Neural progenitor cell (in vitro differentiated cells): ENCODE measurements around the gene ATG3. TPM values are rescaled to one million over a fixed set of nuclear protein-coding genes. Genes with fewer than 3 reads are reported as not detected.
"Not testable (repeated sequence)": the region's sequence is repeated elsewhere in the genome, so short reads cannot be mapped to it uniquely, and the experiment has no call there.

Experiments
- DNase-seq: peaks from one replicate; pipeline ENCODE4 v3.0.0-alpha.2; 2016; ENCODE audit warnings: low spot score
- H2AFZ ChIP-seq: fragments of 200-600 bp; sonication (generic); replicated peaks from 2 replicates; pipeline ENCODE4 v1.6.1; 2016; ENCODE audit warnings: antibody characterized with exemption
- H3F3A ChIP-seq: fragments of 200-600 bp; sonication (generic); 2 replicates; pipeline ENCODE4 v1.6.1; 2016; ENCODE audit warnings: antibody characterized with exemption, low read depth
- H3K27ac ChIP-seq: fragments of 200-600 bp; sonication (generic); 2 replicates; pipeline ENCODE4 v1.5.1; 2016; ENCODE audit warnings: mild to moderate bottlenecking
- H3K27me3 ChIP-seq: fragments of 200-600 bp; sonication (generic); 2 replicates; pipeline ENCODE4 v1.6.1; 2016; ENCODE audit warnings: mild to moderate bottlenecking, moderate library complexity
- H3K36me3 ChIP-seq: fragments of 200-600 bp; sonication (generic); 2 replicates; pipeline ENCODE4 v1.5.1; 2016
- H3K4me1 ChIP-seq: fragments of 200-600 bp; sonication (generic); 2 replicates; pipeline ENCODE4 v1.6.1; 2016; ENCODE audit warnings: mixed run types
- H3K4me2 ChIP-seq: fragments of 200-600 bp; sonication (generic); 2 replicates; pipeline ENCODE4 v1.6.1; 2016
- H3K4me3 ChIP-seq: fragments of 200-600 bp; sonication (generic); 2 replicates; pipeline ENCODE4 v1.5.1; 2016
- H3K79me2 ChIP-seq: fragments of 200-600 bp; sonication (generic); 2 replicates; pipeline ENCODE4 v1.6.1; 2016; ENCODE audit warnings: low read depth
- H3K9ac ChIP-seq: fragments of 200-600 bp; sonication (generic); 2 replicates; pipeline ENCODE4 v1.6.1; 2016
- H3K9me3 ChIP-seq: fragments of 200-600 bp; sonication (generic); 2 replicates; pipeline ENCODE4 v1.5.1; 2016; ENCODE audit warnings: low read depth
- H4K20me1 ChIP-seq: fragments of 200-600 bp; sonication (generic); 2 replicates; pipeline ENCODE4 v1.6.1; 2016; ENCODE audit warnings: low read depth
- H3K27ac Mint-ChIP-seq: 3 replicates; pipeline ENCODE4 v1.8.0; 2021; ENCODE audit warnings: mixed read lengths
- H3K27me3 Mint-ChIP-seq: 2 replicates; pipeline ENCODE4 v1.8.0; 2022; ENCODE audit warnings: low read depth, mild to moderate bottlenecking, inconsistent platforms, moderate library complexity, mixed read lengths; ENCODE audit not compliant: insufficient read depth
- H3K36me3 Mint-ChIP-seq: 3 replicates; pipeline ENCODE4 v1.8.0; 2021; ENCODE audit warnings: mixed read lengths
- H3K4me1 Mint-ChIP-seq: 3 replicates; pipeline ENCODE4 v1.8.0; 2021; ENCODE audit warnings: mixed read lengths
- H3K4me3 Mint-ChIP-seq: 3 replicates; pipeline ENCODE4 v1.8.0; 2021; ENCODE audit warnings: mild to moderate bottlenecking, moderate library complexity, mixed read lengths
- H3K9me3 Mint-ChIP-seq: 3 replicates; pipeline ENCODE4 v1.8.0; 2020; ENCODE audit warnings: mixed read lengths
- CTCF ChIP-seq: fragments of 200-600 bp; sonication (generic); IDR thresholded peaks from 2 replicates; pipeline ENCODE4 v1.5.1; 2017; ENCODE audit warnings: antibody characterized with exemption, mild to moderate bottlenecking
- EZH2 ChIP-seq: fragments of 200-600 bp; sonication (generic); IDR thresholded peaks from 2 replicates; pipeline ENCODE4 v1.6.1; 2017; ENCODE audit warnings: antibody characterized with exemption, mild to moderate bottlenecking, moderate library complexity
- EZH2phosphoT487 ChIP-seq: fragments of 200-600 bp; sonication (generic); IDR thresholded peaks from 2 replicates; pipeline ENCODE4 v1.6.1; 2017; ENCODE audit warnings: antibody characterized with exemption
- total RNA-seq: library from RNA; depleted of rRNA; stranded (reverse); fragments of >200 nt; gene quantifications from 2 replicates; pipeline ENCODE4 v1.2.3, GENCODE V29; 2015; ENCODE audit warnings: low replicate concordance

The ATG3 gene
- total RNA-seq, 1 donor from 2014 or later: 55.8 TPM

- Histone ChIP-seq H3K79me2 (no peaks in the 10 kb centered on the region), H3K4me2 (no peak overlapping the region), H3K9ac (no peak overlapping the region), H3K4me3 (no peak overlapping the region), H3K27ac (no peak overlapping the region), H3K4me1 (no peaks in the 10 kb centered on the region), H3F3A (no peaks in the 10 kb centered on the region), H3K9me3 (no peaks in the 10 kb centered on the region), H4K20me1 (no peaks in the 10 kb centered on the region), H3K36me3 (no peaks in the 10 kb centered on the region), H3K27me3 (no peaks in the 10 kb centered on the region), H2AFZ (no peak overlapping the region)
- TF ChIP-seq EZH2 (no peak), CTCF (peak; percentile 81), EZH2phosphoT487 (no peak)
- no peak overlapping the region for H3K27ac Mint-ChIP-seq
- H3K4me3 Mint-ChIP-seq: no peak overlapping the region
- peaks cover 4% of the 10 kb centered on the region for H3K36me3 Mint-ChIP-seq
- no peaks in the 10 kb centered on the region for H3K9me3 Mint-ChIP-seq
- H3K4me1 Mint-ChIP-seq: no peaks in the 10 kb centered on the region
- peaks cover 2% of the 10 kb centered on the region for H3K27me3 Mint-ChIP-seq
- DNase-seq: peak; percentile 69
Observed at GRCh38 chr3:112519424-112520001, 42.2 kb downstream of the ATG3 start.

GRCh38 chr3:112518970-112519369 lies 42.8 kb downstream of the ATG3 start:
- not testable (repeated sequence) for H3K4me1 ChIP-seq, H3K9me3 ChIP-seq, H3K36me3 ChIP-seq, DNase-seq, H3K79me2 ChIP-seq, H3K27me3 Mint-ChIP-seq, H3K4me3 ChIP-seq, H3K27ac ChIP-seq, H4K20me1 ChIP-seq, H3K4me2 ChIP-seq, H3K4me3 Mint-ChIP-seq, H3K27me3 ChIP-seq, H2AFZ ChIP-seq, H3K9ac ChIP-seq, H3K36me3 Mint-ChIP-seq, H3K9me3 Mint-ChIP-seq, H3K27ac Mint-ChIP-seq, H3F3A ChIP-seq, H3K4me1 Mint-ChIP-seq

- Histone ChIP-seq H3K9me3 (peaks cover 13% of the 10 kb centered on the region), H4K20me1 (no peaks in the 10 kb centered on the region), H3K27me3 (no peaks in the 10 kb centered on the region), H3K4me3 (no peak overlapping the region), H3K9ac (no peak overlapping the region), H3K4me2 (no peak overlapping the region), H3K4me1 (no peaks in the 10 kb centered on the region), H3F3A (no peaks in the 10 kb centered on the region), H2AFZ (no peak overlapping the region), H3K36me3 (no peaks in the 10 kb centered on the region), H3K27ac (no peak overlapping the region), H3K79me2 (no peaks in the 10 kb centered on the region)
- Mint-ChIP-seq H3K4me3 (no peak overlapping the region), H3K4me1 (no peaks in the 10 kb centered on the region), H3K27me3 (no peaks in the 10 kb centered on the region), H3K9me3 (peaks cover 16% of the 10 kb centered on the region), H3K27ac (no peak overlapping the region), H3K36me3 (peaks cover 4% of the 10 kb centered on the region)
- no peak for DNase-seq
- TF ChIP-seq CTCF: no peak
- TF ChIP-seq EZH2: no peak
- TF ChIP-seq EZH2phosphoT487: no peak
Observed at GRCh38 chr3:112514527-112515128, 47.1 kb downstream of the ATG3 start.

- peaks cover 18% of the 10 kb centered on the region for H3K9me3 Mint-ChIP-seq
- H3F3A ChIP-seq: no peaks in the 10 kb centered on the region
- no peaks in the 10 kb centered on the region for H3K27me3 ChIP-seq
- no peak overlapping the region for H3K9ac ChIP-seq
- H3K27me3 Mint-ChIP-seq: no peaks in the 10 kb centered on the region
- H3K4me1 ChIP-seq: no peaks in the 10 kb centered on the region
- no peaks in the 10 kb centered on the region for H3K79me2 ChIP-seq
- no peaks in the 10 kb centered on the region for H4K20me1 ChIP-seq
- TF ChIP-seq CTCF (no peak), EZH2 (no peak), EZH2phosphoT487 (no peak)
- no peak overlapping the region for H2AFZ ChIP-seq
- no peak overlapping the region for H3K4me2 ChIP-seq
- H3K4me1 Mint-ChIP-seq: no peaks in the 10 kb centered on the region
- H3K27ac ChIP-seq: no peak overlapping the region
- peak; percentile 36 for DNase-seq
- peaks cover 4% of the 10 kb centered on the region for H3K36me3 Mint-ChIP-seq
- H3K9me3 ChIP-seq: peaks cover 13% of the 10 kb centered on the region
- no peak overlapping the region for H3K4me3 Mint-ChIP-seq
- no peaks in the 10 kb centered on the region for H3K36me3 ChIP-seq
- H3K4me3 ChIP-seq: no peak overlapping the region
- H3K27ac Mint-ChIP-seq: no peak overlapping the region
Observed at GRCh38 chr3:112512320-112512719, 49.4 kb downstream of the ATG3 start.
